HepG2 (cell line): ENCODE results near the gene AFF4. TPM values are rescaled to one million over a fixed set of nuclear protein-coding genes. Genes with fewer than 3 reads are reported as not detected.

Experiments
- CREB1 ChIP-seq, 2 experiments: fragments of 450-650 bp in 1 of 2; IDR thresholded peaks; 2 replicates each; pipeline ENCODE4 v1.6.1; 2016 to 2017; ENCODE audit warnings: control low read depth in 1 of 2, mild to moderate bottlenecking in 1 of 2, missing compliant biosample characterization in 1 of 2, missing genetic modification characterization in 1 of 2
- HNF1A ChIP-seq, 2 experiments: sonication (generic) in 1 of 2; formaldehyde crosslinking in 1 of 2; IDR thresholded peaks; 2 replicates each; pipeline versions ENCODE4 v1.4.0 to v1.6.1; 2016 to 2020; ENCODE audit warnings: borderline replicate concordance in 1 of 2, low read depth in 1 of 2, mild to moderate bottlenecking in 1 of 2, missing genetic modification reagents in 1 of 2
- HOXA9 ChIP-seq: sonication (generic); formaldehyde crosslinking; IDR thresholded peaks from 2 replicates; pipeline ENCODE4 v1.8.1; 2022; ENCODE audit warnings: missing genetic modification reagents, mild to moderate bottlenecking, moderate library complexity, borderline replicate concordance
- KAT8 ChIP-seq: IDR thresholded peaks from 2 replicates; pipeline ENCODE4 v1.6.1; 2016; ENCODE audit warnings: missing genetic modification reagents, missing compliant biosample characterization
- LCORL ChIP-seq, 2 experiments: fragments of 450-650 bp in 1 of 2; sonication (generic) in 1 of 2; formaldehyde crosslinking in 1 of 2; IDR thresholded peaks; 2 replicates each; pipeline versions ENCODE4 v1.5.0 to v1.6.1; 2017 to 2020; ENCODE audit warnings: antibody characterized with exemption in 1 of 2, missing genetic modification reagents in 1 of 2
- MED1 ChIP-seq: sonication (generic); formaldehyde crosslinking; IDR thresholded peaks from 2 replicates; pipeline ENCODE4 v1.4.0; 2020; ENCODE audit warnings: missing genetic modification reagents
- PPARG ChIP-seq: conservative IDR thresholded peaks from 2 replicates; pipeline ENCODE4 v1.6.1; 2016; ENCODE audit warnings: missing biosample characterization, missing genetic modification reagents
- STAT5B ChIP-seq: sonication (generic); formaldehyde crosslinking; IDR thresholded peaks from 2 replicates; pipeline ENCODE4 v1.4.0; 2020; ENCODE audit warnings: missing genetic modification reagents
- TBL1XR1 ChIP-seq: fragments of 150-350 bp; IDR thresholded peaks from 2 replicates; pipeline ENCODE4 v1.6.1; 2014; ENCODE audit warnings: borderline replicate concordance, low read length; ENCODE audit not compliant: partially characterized antibody
- ZBTB34 ChIP-seq: sonication (generic); formaldehyde crosslinking; IDR thresholded peaks from 2 replicates; pipeline ENCODE4 v1.8.0; 2022; ENCODE audit warnings: mild to moderate bottlenecking, missing genetic modification reagents
- ZNF605 ChIP-seq: sonication (generic); formaldehyde crosslinking; IDR thresholded peaks from 2 replicates; pipeline ENCODE4 v1.8.0; 2022; ENCODE audit warnings: mild to moderate bottlenecking, missing genetic modification reagents
- ZNF788 ChIP-seq: sonication (generic); formaldehyde crosslinking; IDR thresholded peaks from 2 replicates; pipeline ENCODE4 v1.5.0; 2020; ENCODE audit warnings: mild to moderate bottlenecking, missing genetic modification reagents, borderline replicate concordance
- ZSCAN29 ChIP-seq: sonication (generic); formaldehyde crosslinking; conservative IDR thresholded peaks from 2 replicates; pipeline ENCODE4 v1.4.0; 2020; ENCODE audit warnings: mild to moderate bottlenecking, missing genetic modification reagents
- polyA plus RNA-seq, 8 experiments: library from polyadenylated mRNA; depleted of rRNA in 3 of 8; stranded (reverse) in 7 of 8; unstranded in 1 of 8; fragments of >200 nt; fragmentation: Illumina TruSeq in 4 of 8; extraction: Trizol in 4 of 8; gene quantifications; 2 replicates each; pipeline versions ENCODE4 v1.2.1 to v1.2.3, GENCODE V29; 2011 to 2016; ENCODE audit warnings: low read depth in 4 of 8, missing spikeins in 1 of 8, mixed read lengths in 1 of 8; ENCODE audit not compliant: insufficient read depth in 1 of 8
- total RNA-seq, 5 experiments: library from RNA; depleted of rRNA; stranded (reverse); fragments of >200 nt; fragmentation: Illumina TruSeq; extraction: Trizol; gene quantifications; 2 replicates each; pipeline ENCODE4 v1.2.3, GENCODE V29; 2016; ENCODE audit warnings: low read depth in 1 of 5
- TF ChIP-seq, protein P1 (sequence below): sonication (generic); formaldehyde crosslinking; IDR thresholded peaks from 2 replicates; pipeline ENCODE4 v1.4.0; 2020; ENCODE audit warnings: missing genetic modification reagents
- TF ChIP-seq, protein P2 (sequence below): IDR thresholded peaks from 2 replicates; pipeline ENCODE4 v1.6.1; 2016
- TF ChIP-seq, protein P3 (sequence below), 2 experiments: sonication (generic) in 1 of 2; formaldehyde crosslinking in 1 of 2; IDR thresholded peaks; 2 replicates each; pipeline versions ENCODE4 v1.4.0 to v1.6.1; 2018 to 2020; ENCODE audit warnings: missing genetic modification reagents in 2 of 2, borderline replicate concordance in 1 of 2, low read depth in 1 of 2, mild to moderate bottlenecking in 1 of 2, missing biosample characterization in 1 of 2

AFF4 gene
- total and polyA plus RNA-seq, 2 of the 13 experiments (the other 11 are each of a cell fraction or from before 2014, with no cell fraction given), result 22.1 to 25.5 TPM

- TF ChIP-seq CREB1 (IDR thresholded peaks at IDR 0.05), result no peak
- TF ChIP-seq CREB1 (CRISPR knock-in tag; IDR thresholded peaks at IDR 0.05), result peak; percentile 80
- peak; percentile 95 for TF ChIP-seq HNF1A (IDR thresholded peaks at IDR 0.05; ENCODE audit: low read depth)
- peak; percentile 94; the same call in 1 of the 2 replicates for TF ChIP-seq HNF1A (CRISPR knock-in tag; IDR thresholded peaks at IDR 0.05; ENCODE audit: borderline replicate concordance)
- 0 out of 2 replicates have a peak, but pooled peaks have one; percentile 78 for TF ChIP-seq ZNF605
- TF ChIP-seq HOXA9 (CRISPR knock-in tag), result peak; percentile 93
- peak; percentile 83; the same call in 1 of the 2 replicates for TF ChIP-seq ZSCAN29 (CRISPR knock-in tag)
- TF ChIP-seq, protein P1, sequence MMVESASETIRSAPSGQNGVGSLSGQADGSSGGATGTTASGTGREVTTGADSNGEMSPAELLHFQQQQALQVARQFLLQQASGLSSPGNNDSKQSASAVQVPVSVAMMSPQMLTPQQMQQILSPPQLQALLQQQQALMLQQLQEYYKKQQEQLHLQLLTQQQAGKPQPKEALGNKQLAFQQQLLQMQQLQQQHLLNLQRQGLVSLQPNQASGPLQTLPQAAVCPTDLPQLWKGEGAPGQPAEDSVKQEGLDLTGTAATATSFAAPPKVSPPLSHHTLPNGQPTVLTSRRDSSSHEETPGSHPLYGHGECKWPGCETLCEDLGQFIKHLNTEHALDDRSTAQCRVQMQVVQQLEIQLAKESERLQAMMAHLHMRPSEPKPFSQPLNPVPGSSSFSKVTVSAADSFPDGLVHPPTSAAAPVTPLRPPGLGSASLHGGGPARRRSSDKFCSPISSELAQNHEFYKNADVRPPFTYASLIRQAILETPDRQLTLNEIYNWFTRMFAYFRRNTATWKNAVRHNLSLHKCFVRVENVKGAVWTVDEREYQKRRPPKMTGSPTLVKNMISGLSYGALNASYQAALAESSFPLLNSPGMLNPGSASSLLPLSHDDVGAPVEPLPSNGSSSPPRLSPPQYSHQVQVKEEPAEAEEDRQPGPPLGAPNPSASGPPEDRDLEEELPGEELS (CRISPR knock-in tag), result peak; percentile 73; the same call in 1 of the 2 replicates
- peak; percentile 97 for TF ChIP-seq MED1 (CRISPR knock-in tag)
- peak; percentile 71; the same call in 1 of the 2 replicates for TF ChIP-seq KAT8 (CRISPR knock-in tag)
- TF ChIP-seq LCORL (IDR thresholded peaks at IDR 0.05), result peak; percentile 70
- peak; percentile 94 for TF ChIP-seq LCORL (CRISPR knock-in tag; IDR thresholded peaks at IDR 0.05)
- peak; percentile 92 for TF ChIP-seq PPARG (CRISPR knock-in tag)
- TF ChIP-seq ZNF788 (CRISPR knock-in tag), result peak; percentile 46
- TF ChIP-seq, protein P2, sequence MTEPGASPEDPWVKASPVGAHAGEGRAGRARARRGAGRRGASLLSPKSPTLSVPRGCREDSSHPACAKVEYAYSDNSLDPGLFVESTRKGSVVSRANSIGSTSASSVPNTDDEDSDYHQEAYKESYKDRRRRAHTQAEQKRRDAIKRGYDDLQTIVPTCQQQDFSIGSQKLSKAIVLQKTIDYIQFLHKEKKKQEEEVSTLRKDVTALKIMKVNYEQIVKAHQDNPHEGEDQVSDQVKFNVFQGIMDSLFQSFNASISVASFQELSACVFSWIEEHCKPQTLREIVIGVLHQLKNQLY, result peak; percentile 96
- peak; percentile 43 for TF ChIP-seq TBL1XR1
- TF ChIP-seq STAT5B (CRISPR knock-in tag), result 0 out of 2 replicates have a peak, but pooled peaks have one; percentile 46
- peak; percentile 97 for TF ChIP-seq ZBTB34 (CRISPR knock-in tag)
- TF ChIP-seq, protein P3, sequence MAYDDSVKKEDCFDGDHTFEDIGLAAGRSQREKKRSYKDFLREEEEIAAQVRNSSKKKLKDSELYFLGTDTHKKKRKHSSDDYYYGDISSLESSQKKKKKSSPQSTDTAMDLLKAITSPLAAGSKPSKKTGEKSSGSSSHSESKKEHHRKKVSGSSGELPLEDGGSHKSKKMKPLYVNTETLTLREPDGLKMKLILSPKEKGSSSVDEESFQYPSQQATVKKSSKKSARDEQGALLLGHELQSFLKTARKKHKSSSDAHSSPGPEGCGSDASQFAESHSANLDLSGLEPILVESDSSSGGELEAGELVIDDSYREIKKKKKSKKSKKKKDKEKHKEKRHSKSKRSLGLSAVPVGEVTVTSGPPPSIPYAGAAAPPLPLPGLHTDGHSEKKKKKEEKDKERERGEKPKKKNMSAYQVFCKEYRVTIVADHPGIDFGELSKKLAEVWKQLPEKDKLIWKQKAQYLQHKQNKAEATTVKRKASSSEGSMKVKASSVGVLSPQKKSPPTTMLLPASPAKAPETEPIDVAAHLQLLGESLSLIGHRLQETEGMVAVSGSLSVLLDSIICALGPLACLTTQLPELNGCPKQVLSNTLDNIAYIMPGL (CRISPR knock-in tag; IDR thresholded peaks at IDR 0.05; ENCODE audit: borderline replicate concordance in 1 of 2, low read depth in 1 of 2), result peak; percentile 14 to 67; a peak in 2 of 4 replicates
Measured at GRCh38 chr5:132873119-132873929, 90.1 kb downstream of the AFF4 start, which contains the start of gene LEAP2 (continued).
